Ascending aorta (tissue), 2 donors: Measurements from ENCODE around the gene NTSR2. TPM values are rescaled to one million over a fixed set of nuclear protein-coding genes. Genes with fewer than 3 reads are reported as not detected.

Experiments
- DNase-seq, 2 donors: peaks; one replicate each; pipeline ENCODE4 v3.0.0-alpha.2; 2019; ENCODE audit warnings: low spot score in 2 of 2
- H3K27ac ChIP-seq, 2 donors: fragments of 200-600 bp; sonication (generic); one replicate each; pipeline ENCODE4 v1.5.1; 2016 to 2017; ENCODE audit warnings: mild to moderate bottlenecking in 1 of 2
- H3K27me3 ChIP-seq: fragments of 200-600 bp; sonication (generic); one replicate; pipeline ENCODE4 v1.5.1; 2017
- H3K36me3 ChIP-seq, 2 donors: fragments of 200-600 bp; sonication (generic); one replicate each; pipeline ENCODE4 v1.5.1; 2016
- H3K4me1 ChIP-seq, 2 donors: fragments of 200-600 bp; sonication (generic); one replicate each; pipeline ENCODE4 v1.5.1; 2016 to 2017; ENCODE audit warnings: mild to moderate bottlenecking in 1 of 2
- H3K4me3 ChIP-seq, 2 donors: fragments of 200-600 bp; sonication (generic); one replicate each; pipeline ENCODE4 v1.5.1; 2016 to 2017; ENCODE audit warnings: mild to moderate bottlenecking in 1 of 2
- H3K9me3 ChIP-seq, 2 donors: fragments of 200-600 bp; sonication (generic); one replicate each; pipeline ENCODE4 v1.5.1; 2016
- intact Hi-C: fragments of 100-400 bp; cut with DNase I; formaldehyde crosslinking; loops from one replicate; pipeline ENCODE4 v1.15.1; 2023
- total RNA-seq: library from RNA; depleted of rRNA; stranded (reverse); fragments of >200 nt; gene quantifications from one replicate; pipeline ENCODE4 v1.1.0, GENCODE V29; 2016
- TF ChIP-seq, protein P1 (sequence below), 3 experiments: fragments of 200-600 bp in 2 of 3; fragments of 450-650 bp in 1 of 3; sonication (generic) in 2 of 3; IDR thresholded peaks; one replicate each; pipeline ENCODE4 v1.5.1; 2016 to 2019; ENCODE audit warnings: antibody characterized with exemption in 3 of 3, mild to moderate bottlenecking in 1 of 3, moderate library complexity in 1 of 3

The NTSR2 gene
- total RNA-seq, 1 donor from 2014 or later: not detected

GRCh38 chr2:11680901-11681721, 11.1 kb upstream of the NTSR2 start:
- Histone ChIP-seq H3K4me3 (no peak overlapping the region), H3K27ac (no peak overlapping the region), H3K27me3 (no peaks in the 10 kb centered on the region), H3K36me3 (no peaks in the 10 kb centered on the region), H3K9me3 (no peaks in the 10 kb centered on the region), H3K4me1 (peaks cover 0 to 7% of the 10 kb centered on the region in 2 donors)
- no peak for DNase-seq
- TF ChIP-seq, protein P1, sequence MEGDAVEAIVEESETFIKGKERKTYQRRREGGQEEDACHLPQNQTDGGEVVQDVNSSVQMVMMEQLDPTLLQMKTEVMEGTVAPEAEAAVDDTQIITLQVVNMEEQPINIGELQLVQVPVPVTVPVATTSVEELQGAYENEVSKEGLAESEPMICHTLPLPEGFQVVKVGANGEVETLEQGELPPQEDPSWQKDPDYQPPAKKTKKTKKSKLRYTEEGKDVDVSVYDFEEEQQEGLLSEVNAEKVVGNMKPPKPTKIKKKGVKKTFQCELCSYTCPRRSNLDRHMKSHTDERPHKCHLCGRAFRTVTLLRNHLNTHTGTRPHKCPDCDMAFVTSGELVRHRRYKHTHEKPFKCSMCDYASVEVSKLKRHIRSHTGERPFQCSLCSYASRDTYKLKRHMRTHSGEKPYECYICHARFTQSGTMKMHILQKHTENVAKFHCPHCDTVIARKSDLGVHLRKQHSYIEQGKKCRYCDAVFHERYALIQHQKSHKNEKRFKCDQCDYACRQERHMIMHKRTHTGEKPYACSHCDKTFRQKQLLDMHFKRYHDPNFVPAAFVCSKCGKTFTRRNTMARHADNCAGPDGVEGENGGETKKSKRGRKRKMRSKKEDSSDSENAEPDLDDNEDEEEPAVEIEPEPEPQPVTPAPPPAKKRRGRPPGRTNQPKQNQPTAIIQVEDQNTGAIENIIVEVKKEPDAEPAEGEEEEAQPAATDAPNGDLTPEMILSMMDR (IDR thresholded peaks at IDR 0.05): no peak
- intact Hi-C loops: no loop called here

DNA sequence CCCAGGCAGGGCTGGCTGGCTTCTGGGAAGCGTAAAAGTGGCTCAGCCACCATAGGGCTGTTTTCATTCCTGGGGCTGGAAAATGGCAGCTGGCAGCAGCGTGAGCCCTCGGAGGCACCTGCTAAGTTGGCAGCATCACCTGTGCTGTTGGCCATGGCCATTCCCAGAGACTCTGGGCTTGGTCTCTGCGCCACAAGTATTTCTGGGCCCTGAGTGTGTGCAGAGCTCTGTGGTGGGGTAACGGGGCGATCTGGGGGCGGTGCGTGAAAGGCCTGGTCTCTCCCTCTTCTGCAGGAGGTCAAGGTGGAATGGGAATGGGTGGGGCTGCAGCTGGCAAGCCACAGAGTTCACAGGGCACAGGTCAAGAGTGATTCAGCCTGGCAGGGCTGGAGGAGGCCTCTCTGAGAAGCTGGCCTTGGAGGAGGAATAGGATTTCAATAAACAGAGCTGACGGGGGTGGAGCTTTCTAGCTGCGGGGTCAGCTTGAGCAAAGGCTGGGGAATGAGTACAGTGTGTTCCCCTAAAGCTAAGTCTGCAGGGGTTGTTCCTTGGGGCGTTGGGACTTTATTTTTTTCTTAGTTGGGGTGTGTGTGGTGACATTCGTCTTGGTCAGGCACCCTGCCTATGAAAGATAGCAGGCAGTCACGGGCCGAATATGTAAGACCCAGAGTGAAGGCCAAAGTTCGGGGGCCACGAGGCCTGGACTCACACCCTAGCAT, 10.3 kb upstream of the NTSR2 start:
- Histone ChIP-seq H3K4me1 (peaks cover 0 to 7% of the 10 kb centered on the region in 2 donors), H3K27ac (no peak overlapping the region), H3K9me3 (no peaks in the 10 kb centered on the region), H3K27me3 (no peaks in the 10 kb centered on the region), H3K36me3 (no peaks in the 10 kb centered on the region), H3K4me3 (no peak overlapping the region)
- TF ChIP-seq, protein P1 (IDR thresholded peaks at IDR 0.05): no peak
- no peak for DNase-seq
- intact Hi-C loops: no loop called here

GRCh38 chr2:11679486-11680181, 9.6 kb upstream of the NTSR2 start:
- Histone ChIP-seq H3K36me3 (no peaks in the 10 kb centered on the region), H3K27ac (no peak overlapping the region), H3K27me3 (no peaks in the 10 kb centered on the region), H3K4me3 (no peak overlapping the region), H3K4me1 (peaks cover 0 to 7% of the 10 kb centered on the region in 2 donors), H3K9me3 (no peaks in the 10 kb centered on the region)
- intact Hi-C loops: no loop called here
- peak in 1 of 2 donors; percentile 46 for DNase-seq
- TF ChIP-seq, protein P1 (IDR thresholded peaks at IDR 0.05): no peak

DNA sequence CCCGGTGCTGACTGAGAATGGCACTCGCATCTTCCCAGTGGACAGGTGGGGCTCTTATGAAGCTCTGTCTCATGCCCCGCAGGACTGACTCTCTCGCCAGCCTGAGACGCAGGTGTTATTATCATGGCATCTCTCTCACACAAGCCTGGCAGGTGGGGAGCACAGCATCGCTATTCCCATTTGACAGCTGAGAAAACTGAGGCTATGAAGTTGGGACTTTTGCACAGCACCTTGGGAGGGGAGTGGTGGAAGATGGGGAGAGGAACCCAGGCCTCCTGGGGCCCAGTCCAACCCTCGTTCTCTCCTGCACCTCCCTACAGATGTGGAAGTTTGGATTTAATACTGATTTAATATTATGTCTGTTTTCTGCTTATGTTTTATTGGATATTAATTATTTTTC, 9.0 kb upstream of the NTSR2 start:
- intact Hi-C loops: no loop called here
- Histone ChIP-seq H3K27ac (no peak overlapping the region), H3K4me1 (peaks cover 0 to 5% of the 10 kb centered on the region in 2 donors), H3K36me3 (no peaks in the 10 kb centered on the region), H3K9me3 (no peaks in the 10 kb centered on the region), H3K4me3 (no peak overlapping the region), H3K27me3 (no peaks in the 10 kb centered on the region)
- DNase-seq: no peak
- TF ChIP-seq, protein P1 (IDR thresholded peaks at IDR 0.05): no peak

DNA sequence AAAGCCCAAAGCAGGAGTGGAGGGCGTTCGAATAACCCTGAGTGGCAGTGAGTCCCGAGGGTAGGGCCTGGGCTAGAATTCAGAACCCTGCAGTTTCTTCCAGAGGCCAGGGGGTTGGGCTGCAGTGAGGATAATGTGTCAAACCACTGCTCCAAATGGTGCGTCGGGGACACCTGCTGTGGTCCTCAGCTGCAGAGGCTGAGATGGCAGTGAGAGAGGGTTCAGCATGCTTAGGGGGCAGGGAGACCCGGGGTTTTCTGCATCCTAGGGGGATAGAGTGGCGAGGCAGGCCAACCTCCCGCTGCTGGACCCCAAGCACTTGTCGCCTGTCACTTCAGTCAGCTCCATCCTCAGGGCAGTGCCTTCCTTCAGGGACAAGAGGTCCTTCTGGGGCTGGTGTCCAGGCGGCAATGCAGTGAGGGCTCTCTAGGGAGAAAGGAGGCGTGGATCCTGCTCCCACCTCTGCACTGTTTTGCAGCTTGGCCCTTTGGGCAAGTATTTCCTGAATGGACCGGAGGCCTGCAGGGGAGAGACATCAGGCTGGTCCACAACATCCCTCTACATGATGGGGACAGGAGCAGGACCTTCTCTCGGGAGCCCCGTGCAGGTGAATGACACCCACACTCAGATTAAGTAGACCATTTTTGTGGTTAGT, 8.4 kb upstream of the NTSR2 start:
- Histone ChIP-seq H3K4me1 (no peaks in the 10 kb centered on the region), H3K27me3 (no peaks in the 10 kb centered on the region), H3K36me3 (no peaks in the 10 kb centered on the region), H3K4me3 (no peak overlapping the region), H3K27ac (no peak overlapping the region), H3K9me3 (no peaks in the 10 kb centered on the region)
- TF ChIP-seq, protein P1 (IDR thresholded peaks at IDR 0.05): no peak
- DNase-seq: peak in 1 of 2 donors; percentile 47
- intact Hi-C loops: no loop called here
